GM11168 (cell line): ENCODE data around the gene ARFGAP1.
"Not testable (repeated sequence)": the region's sequence is repeated elsewhere in the genome, so short reads cannot be mapped to it uniquely, and the experiment has no call there.

Experiments used
- in situ Hi-C: fragments of 300-500 bp; cut with MboI; formaldehyde crosslinking; loops from one replicate; pipeline ENCODE4 v1.12.0; 2022; ENCODE audit warnings: low sequenced_read_pairs; ENCODE audit not compliant: unreplicated experiment

ARFGAP1 gene

GRCh38 chr20:63303095-63303666 lies 30.6 kb downstream of the ARFGAP1 start:
- in situ Hi-C loops = no loop called here

DNA sequence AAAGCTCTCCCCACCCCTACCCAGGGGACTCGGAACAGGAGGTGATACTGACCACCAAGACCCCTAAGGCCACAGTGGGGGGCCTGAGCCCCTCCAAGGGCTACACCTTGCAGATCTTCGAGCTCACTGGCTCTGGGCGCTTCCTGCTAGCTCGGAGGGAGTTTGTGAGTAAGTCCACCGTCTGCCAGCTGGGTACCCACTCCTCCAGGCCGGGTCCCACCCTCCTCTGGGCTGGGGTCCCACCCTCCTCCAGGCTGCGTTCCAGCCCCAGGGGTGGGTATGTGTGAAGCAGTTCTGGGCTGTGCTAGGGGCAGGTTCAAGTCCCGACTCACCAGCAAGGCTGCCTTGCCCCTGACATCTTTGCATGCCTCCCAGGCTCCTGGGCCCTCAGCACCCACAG lies 32.8 kb downstream of the ARFGAP1 start:
- in situ Hi-C loops = no loop called here

DNA sequence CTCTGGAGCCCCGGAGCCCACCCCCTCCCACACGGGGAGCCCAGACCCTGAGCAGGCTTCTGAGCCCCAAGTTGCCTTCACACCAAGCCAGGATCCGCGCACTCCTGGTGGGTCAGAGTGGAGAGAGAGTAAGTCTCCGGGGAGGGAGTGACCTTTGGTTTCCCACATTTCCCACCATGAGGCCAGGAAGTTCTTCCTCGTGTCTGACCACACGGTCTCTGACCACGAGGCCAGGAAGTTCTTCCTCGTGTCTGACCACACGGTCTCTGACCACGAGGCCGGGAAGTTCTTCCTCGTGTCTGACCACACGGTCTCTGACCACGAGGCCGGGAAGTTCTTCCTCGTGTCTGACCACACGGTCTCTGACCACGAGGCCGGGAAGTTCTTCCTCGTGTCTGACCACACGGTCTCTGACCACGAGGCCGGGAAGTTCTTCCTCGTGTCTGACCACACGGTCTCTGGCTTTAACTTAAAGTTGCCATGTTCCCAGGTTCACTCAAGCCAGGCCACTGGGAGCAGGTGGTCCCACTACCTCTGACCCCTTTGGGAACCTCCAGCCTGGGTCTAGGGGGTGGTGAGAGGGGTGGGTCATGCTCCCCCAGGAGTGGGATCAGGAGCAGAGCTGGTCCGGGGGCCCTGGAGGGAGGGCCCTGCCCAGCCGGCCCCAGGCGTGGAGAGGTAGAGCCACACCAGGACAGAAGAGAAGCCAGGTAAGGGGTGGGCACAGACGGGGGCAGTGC lies 33.5 kb downstream of the ARFGAP1 start:
- in situ Hi-C loops = not testable (repeated sequence)

DNA sequence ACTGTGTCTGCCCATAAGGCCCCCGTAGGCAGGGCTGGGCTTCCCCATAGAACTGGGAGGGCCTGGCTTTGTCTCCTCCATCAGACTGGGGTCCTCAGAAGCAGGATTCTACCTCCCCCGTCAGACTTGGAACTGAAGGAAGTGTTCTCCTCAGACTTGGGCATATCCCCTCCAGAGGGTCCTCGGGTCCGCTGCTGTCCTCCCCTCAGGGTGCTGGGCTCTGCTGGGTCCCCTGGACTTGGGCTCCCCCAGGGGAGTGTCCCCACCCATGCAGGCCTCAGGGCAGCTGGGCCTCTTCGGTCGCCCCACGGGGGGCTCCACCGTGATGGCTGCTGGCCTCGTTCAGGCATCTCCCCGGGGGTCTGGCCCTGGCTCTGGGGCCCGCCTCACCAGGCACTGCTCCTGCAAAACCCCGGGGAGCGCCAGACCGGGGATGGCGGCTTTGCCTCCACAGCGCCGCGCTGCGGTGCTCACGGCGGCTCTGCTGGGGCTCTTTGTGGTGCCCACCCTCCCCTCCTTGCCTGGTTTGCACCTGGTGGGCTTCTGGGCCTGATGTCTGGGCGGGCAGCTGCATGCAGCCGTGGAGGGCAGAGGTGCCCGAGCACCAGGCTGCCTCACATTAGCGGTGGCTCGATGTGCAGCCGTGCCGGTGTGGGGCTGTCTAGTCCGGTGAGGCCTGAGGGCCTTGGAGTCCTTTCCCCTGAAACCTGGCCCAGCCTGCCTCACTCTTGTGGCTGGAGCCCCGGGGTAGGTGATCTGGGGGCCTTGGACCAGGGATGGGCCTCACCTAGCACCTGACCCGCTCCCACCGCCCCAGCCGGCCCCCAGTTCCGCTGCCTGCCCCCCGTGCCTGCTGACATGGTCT lies 34.3 kb downstream of the ARFGAP1 start:
- in situ Hi-C loops = no loop called here

DNA sequence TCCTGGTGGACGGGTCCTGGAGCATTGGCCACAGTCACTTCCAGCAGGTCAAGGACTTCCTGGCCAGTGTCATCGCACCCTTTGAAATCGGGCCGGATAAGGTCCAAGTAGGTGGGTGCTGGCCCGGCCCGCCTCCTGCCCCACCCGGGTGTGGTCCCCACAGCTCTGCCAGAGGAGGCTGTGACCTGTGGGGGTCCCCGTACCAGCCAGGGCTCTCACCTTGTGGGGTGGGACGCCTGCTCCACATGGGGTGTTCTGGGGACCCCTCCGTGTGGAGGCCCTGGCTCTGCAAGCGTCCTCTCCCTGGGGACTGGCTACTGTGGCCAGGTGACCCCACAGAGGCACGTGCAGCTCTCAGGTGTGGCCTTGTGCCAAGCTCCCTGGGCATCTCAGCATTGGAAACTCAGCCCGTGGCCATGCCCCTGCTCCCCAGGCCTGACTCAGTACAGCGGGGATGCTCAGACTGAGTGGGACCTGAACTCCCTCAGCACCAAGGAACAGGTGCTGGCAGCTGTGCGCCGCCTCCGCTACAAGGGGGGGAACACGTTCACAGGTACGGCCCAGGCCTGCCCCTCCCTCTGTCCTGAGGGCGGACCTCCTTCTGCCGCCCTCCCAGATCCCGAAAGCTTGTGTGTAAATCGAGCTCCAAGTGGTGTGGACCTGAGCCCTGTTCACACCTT lies 35.1 kb downstream of the ARFGAP1 start:
- in situ Hi-C loops = no loop called here

- in situ Hi-C loops = no loop called here
Measured at GRCh38 chr20:63308218-63308911, 35.8 kb downstream of the ARFGAP1 start.

- in situ Hi-C loops = no loop called here
Measured at GRCh38 chr20:63309261-63310071, 36.9 kb downstream of the ARFGAP1 start.

DNA sequence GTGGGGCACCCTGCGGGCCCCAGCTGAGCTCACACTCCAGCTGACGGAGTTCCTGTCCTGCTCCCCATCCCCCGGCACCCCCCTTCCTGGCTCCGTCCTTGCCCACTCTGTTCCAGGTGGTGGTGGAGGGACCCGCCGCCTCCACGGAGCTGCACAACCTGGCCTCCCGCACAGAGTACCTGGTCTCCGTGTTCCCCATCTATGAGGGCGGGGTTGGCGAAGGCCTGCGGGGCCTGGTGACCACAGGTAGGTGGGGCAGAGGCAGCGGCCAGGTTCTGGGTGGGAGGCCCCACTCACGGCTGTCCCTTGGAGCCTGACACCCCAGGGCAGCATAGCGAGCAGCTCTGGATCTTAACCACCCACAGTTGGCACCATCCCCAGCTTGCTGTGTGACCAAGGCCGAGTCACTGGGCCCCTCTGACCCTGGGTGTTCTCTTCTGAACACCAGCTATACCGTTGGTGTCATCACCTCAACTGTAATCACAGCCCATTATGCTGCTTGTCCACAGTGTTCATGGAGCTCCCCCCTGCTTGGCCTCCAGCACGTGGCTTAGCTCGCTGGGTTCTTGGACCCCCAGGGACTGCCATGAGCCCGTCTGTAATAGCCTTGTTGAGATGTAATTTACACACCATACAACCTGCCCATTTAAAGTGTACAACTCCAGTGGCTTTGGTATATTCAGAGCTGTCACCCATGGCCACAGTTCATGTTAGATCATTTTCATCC lies 37.8 kb downstream of the ARFGAP1 start:
- in situ Hi-C loops = no loop called here

GRCh38 chr20:63311186-63311832 lies 38.7 kb downstream of the ARFGAP1 start:
- in situ Hi-C loops = no loop called here

- in situ Hi-C loops = no loop called here
Measured at GRCh38 chr20:63311833-63312243, 39.2 kb downstream of the ARFGAP1 start.

DNA sequence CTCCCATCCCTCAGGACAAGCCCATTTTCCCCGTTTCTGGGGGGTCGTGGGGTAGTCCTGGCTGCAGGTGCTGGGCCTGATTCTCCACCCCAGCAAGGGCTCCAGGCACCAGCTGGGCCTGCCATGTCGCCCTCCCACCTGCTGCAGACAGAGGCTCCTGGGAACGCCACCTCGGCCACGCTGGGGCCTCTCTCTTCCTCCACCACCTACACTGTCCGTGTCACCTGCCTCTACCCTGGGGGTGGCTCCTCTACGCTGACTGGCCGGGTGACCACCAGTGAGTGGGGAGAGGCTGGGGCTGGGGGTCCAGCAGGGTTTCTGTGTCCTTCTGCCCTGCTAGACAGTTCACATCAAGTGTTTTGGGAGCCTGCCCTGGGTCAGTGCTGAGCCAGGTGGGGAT lies 39.7 kb downstream of the ARFGAP1 start:
- in situ Hi-C loops = no loop called here

DNA sequence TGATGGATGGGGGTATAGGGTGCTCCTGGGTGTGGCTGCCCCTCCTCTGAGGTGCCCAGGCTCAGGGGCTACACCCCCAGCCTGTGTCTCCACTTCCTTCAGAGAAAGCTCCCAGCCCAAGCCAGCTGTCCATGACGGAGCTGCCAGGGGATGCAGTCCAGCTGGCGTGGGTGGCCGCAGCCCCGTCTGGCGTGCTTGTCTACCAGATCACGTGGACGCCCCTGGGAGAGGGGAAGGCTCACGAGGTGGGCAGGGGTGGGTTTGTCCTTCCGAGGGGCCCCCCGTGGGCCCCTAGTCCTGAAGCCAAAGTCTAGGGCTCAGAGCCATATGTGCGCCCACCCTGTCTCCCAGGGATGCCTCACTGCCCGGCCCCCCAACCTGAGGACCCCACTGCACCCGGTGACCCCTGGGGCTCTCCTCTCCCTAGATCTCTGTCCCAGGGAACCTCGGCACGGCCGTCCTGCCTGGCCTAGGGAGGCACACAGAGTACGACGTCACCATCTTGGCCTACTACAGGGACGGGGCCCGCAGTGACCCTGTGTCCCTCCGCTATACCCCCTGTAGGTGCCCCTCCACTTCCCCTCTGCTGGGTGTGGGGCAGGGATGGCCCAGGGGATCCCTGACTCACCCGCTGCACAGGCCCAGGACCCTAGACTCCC lies 40.2 kb downstream of the ARFGAP1 start:
- in situ Hi-C loops = no loop called here

DNA sequence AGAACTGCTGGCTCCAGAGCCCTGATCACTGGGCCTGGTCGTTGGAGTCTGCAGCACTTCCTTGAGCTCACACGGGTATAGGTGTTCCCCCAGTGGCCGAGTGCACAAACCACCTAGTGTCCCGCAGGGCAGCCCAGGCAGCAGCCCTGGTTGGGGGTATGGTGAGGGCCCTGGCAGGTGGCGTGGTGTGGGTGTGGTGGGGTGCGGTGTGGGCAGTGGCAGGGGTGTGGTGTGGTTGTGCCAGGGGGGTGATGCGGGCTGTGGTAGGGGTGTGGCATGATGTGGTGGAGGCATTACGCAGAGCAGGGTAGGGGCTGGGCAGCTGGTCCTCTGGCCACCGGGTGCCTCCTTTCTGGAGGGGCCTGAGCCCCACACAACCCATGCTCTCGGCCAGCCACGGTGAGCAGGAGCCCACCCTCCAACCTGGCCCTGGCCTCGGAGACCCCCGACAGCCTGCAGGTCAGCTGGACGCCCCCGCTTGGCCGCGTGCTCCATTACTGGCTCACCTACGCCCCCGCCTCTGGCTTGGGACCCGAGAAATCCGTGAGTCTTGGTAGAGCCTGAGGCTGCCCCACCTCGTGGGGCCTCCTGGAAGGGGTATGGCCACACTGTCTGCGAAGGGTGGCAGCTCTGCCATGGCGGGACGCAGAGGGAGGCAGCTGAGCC lies 40.9 kb downstream of the ARFGAP1 start:
- in situ Hi-C loops = no loop called here

DNA sequence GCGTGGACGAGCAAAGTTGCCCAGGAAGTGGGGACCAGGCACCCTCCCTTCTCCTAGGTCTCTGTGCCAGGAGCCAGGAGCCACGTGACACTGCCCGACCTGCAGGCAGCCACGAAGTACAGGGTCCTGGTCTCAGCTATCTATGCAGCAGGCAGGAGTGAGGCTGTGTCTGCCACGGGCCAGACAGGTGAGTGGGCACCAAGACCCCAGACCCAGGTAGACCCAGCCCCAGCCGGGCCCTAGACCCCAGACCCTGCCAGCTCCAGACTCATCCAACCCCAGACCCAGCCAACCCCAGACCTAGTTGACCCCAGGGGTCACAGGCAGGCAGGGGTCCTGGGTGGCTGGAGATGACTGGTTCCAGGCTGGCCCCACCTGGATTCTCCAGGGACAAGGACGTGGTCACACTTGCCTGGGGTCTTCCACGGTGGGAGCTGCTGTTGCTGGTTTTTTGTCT lies 41.4 kb downstream of the ARFGAP1 start:
- in situ Hi-C loops = no loop called here

DNA sequence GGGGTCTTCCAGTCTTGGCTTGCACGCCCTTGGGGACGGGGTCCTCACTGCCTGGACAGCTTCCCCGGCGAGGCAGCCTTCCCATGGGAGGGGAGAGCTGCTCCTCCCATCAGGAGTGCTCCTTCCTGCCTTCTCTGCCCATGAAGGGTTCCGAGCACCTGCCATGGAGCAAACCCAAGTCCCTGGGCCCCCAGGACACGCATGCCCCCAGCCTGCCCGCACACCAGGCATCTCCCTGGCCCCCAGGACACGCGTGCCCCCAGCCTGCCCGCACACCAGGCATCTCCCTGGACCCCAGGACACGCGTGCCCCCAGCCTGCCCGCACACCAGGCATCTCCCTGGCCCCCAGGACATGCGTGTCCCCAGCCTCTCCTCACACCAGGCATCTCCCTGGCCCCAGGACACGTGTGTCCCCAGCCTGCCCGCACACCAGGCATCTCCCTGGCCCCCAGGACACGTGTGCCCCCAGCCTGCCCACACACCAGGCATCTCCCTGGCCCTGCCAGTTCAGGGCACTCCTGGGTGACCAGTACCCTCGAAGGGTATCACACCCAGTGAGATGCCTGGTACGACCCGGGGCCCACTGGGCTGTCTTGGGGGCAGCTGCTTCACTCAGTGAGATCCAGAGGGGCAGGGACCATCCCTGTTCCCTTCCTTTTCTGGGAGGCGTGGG lies 42.1 kb downstream of the ARFGAP1 start:
- in situ Hi-C loops = no loop called here

- in situ Hi-C loops = no loop called here
Measured at GRCh38 chr20:63315240-63315689, 42.7 kb downstream of the ARFGAP1 start.
